IPS-18c (cell line): ENCODE measurements around the gene MAG.

Source experiments
- H3K4me3 ChIP-seq: 2 replicates; pipeline ENCODE4 v1.7.0; 2013; ENCODE audit warnings: low read depth, mild to moderate bottlenecking, low read length, moderate library complexity; ENCODE audit not compliant: insufficient read depth
- H3K9me3 ChIP-seq: one replicate; pipeline ENCODE4 v1.6.1; 2013; ENCODE audit warnings: mild to moderate bottlenecking, low read length, moderate library complexity; ENCODE audit not compliant: control insufficient read depth, insufficient read depth

The MAG gene, protein sequence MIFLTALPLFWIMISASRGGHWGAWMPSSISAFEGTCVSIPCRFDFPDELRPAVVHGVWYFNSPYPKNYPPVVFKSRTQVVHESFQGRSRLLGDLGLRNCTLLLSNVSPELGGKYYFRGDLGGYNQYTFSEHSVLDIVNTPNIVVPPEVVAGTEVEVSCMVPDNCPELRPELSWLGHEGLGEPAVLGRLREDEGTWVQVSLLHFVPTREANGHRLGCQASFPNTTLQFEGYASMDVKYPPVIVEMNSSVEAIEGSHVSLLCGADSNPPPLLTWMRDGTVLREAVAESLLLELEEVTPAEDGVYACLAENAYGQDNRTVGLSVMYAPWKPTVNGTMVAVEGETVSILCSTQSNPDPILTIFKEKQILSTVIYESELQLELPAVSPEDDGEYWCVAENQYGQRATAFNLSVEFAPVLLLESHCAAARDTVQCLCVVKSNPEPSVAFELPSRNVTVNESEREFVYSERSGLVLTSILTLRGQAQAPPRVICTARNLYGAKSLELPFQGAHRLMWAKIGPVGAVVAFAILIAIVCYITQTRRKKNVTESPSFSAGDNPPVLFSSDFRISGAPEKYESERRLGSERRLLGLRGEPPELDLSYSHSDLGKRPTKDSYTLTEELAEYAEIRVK

DNA sequence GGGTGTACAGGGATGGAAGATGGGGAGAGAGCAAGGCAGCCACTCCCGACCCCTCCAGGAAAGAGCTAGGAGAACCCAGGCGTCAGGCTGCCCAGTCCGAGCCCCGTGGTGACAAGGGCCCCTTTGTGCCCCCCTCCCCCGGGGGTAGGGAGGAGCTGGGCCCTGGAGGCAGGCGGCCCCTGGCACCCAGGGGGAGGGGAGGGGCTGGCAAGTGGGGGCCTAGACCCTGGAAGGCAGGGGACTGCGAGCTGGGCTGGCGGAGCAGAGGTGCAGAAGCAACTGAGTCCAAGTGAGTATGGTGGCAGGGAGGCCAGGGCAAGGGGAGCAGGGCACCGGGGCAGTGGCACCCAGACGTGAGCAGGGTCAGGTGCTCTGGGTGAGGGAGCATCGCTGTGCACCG is at the start of gene MAG:
MAG (plus strand) TSS at position 246 of the 400 bp plus-strand sequence. CDS start 3,248 bp downstream, outside the sequence.
- Histone ChIP-seq H3K9me3 (no peaks in the 10 kb centered on the region), H3K4me3 (no peak within 1 kb of the TSS)

DNA sequence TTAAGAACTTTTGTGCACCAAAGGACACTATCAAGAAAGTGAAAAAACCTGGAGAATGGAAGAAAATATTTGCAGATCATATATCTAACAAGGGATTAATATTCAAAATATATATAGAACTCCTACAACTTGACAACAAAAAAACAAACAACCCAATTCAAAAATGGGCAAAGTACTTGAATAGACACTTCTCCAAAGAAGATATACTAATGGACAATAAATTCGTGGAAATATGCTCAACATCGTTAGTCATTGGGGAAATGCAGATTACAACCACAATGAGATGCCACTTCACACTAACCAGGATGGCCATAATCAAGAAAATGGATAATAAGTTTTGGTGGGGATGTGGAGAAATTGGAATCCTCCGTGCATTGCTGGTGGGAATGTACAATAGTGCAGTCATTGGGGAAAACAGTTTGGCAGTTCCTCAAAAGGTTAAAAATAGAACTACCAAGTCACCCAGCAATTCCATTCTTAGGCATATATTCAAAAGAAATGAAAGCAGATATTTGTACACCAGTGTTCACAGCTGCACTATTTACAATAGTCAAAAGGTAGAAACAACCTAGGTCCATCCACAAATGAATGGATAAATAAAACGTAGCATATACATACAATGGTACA is 45.4 kb upstream of the MAG start:
- Histone ChIP-seq H3K4me3 (no peak overlapping the region), H3K9me3 (no peaks in the 10 kb centered on the region)

DNA sequence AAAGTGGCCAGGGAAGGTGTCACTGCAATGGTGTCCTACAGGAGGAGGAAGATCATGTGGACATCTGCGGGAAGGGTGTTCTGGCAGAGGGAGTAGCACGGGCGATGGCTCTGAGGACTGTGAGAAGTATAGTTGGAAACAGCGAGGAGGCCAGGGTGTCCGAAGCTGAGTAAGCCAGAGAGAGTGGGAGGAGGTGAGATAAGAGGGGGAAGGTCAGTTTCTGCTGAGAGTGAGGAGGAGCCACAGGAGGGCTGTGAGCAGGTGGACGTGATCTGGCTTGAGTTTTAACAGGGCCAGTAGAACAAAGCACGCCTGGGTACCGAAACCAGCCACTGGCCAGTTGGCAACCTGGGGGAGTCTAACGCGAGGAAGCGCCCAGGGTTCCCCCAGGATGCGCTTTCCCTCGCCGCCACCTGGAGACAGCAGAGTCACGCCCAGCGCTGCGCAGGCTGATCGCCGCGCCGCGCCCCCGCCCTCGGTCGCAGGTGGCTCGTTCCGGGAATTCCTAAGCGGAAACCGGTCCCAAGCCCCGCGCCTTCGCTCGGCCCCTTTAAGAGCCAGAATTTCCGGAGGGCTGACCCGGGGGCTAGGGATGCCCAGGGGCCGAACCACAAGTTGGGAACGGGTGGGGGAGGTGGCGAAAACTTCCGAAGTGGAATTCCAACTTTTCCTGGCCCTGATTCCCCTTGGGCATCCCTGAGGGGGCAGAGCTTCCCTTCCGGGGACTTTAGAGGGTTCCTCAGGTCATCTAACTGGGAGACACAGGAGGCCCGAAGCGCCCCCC is 44.2 kb upstream of the MAG start:
- H3K4me3 ChIP-seq = peak overlapping the region; percentile 85
- no peaks in the 10 kb centered on the region for H3K9me3 ChIP-seq

DNA sequence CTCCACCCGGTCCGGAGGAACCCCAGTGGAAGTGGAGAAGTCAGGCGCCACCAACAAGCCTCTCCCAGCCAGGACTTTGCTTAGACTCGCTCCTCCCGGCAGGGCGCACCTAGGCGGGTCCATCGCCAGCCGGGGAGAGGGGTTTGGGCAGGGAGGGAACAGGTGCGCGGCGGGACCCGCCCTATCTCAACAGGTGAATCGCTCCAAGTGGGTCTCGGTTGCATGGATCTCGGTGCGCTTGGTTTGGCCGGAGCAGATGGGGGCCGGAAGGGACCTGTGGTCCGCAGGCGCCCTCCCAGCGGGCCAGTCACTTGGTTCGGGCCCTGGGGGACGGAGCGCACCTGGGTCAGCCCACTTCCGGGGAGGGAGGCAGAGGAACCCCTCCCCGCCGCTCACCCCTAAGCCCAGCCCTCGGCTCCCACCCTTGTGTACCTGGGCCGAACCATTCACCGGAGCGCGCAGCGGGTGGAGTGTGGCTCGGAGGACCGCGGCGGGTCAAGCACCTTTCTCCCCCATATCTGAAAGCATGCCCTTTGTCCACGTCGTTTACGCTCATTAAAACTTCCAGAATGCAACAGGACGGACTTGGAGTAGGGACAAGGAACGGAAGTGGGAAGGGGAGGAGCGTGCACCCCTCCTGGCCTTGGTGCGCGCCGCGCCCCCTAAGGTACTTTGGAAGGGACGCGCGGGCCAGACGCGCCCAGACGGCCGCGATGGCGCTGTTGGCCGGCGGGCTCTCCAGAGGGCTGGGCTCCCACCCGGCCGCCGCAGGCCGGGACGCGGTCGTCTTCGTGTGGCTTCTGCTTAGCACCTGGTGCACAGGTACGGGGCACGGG is 43.4 kb upstream of the MAG start, which contains the start of gene LSR:
LSR (plus strand) TSS at position 693 of the 836 bp plus-strand sequence; CDS start at position 714, 21 bp downstream.
- no peaks in the 10 kb centered on the region for H3K9me3 ChIP-seq
- peak within 1 kb of the TSS; percentile 85 for H3K4me3 ChIP-seq

DNA sequence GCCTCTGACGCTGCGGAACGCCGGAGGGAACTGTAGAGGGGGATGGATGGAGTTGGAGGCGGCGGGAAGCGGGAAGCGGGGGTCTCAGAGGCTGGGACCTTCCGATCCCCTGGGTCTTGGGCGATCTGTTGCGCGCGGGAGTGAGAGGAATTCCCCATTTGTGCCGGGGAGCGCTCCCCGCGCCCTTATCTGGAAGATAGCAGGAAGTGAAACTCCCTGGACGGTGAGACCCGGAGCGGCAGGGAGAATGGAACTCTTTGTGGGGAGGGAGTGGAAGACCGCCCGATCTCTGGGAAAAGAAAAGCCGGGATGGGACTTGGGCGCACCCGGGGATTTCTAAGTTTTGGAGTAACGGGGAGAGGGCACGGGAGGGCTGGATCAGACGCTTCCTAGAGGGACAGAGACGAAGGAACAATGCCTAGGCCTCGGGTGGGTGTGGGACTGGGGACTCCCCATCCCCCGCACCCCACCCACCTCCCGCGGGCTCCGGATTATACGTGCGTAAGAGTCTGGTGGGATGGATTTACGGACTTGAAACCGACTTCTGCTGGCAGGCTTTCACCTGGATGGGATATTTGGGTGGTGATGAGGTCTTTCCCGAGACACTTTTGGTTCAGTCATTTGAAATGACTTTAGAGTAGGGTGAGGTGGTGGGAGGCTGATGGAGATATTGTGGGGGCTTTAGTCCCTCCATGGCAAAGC is 42.7 kb upstream of the MAG start:
- no peaks in the 10 kb centered on the region for H3K9me3 ChIP-seq
- H3K4me3 ChIP-seq = peak overlapping the region; percentile 85

DNA sequence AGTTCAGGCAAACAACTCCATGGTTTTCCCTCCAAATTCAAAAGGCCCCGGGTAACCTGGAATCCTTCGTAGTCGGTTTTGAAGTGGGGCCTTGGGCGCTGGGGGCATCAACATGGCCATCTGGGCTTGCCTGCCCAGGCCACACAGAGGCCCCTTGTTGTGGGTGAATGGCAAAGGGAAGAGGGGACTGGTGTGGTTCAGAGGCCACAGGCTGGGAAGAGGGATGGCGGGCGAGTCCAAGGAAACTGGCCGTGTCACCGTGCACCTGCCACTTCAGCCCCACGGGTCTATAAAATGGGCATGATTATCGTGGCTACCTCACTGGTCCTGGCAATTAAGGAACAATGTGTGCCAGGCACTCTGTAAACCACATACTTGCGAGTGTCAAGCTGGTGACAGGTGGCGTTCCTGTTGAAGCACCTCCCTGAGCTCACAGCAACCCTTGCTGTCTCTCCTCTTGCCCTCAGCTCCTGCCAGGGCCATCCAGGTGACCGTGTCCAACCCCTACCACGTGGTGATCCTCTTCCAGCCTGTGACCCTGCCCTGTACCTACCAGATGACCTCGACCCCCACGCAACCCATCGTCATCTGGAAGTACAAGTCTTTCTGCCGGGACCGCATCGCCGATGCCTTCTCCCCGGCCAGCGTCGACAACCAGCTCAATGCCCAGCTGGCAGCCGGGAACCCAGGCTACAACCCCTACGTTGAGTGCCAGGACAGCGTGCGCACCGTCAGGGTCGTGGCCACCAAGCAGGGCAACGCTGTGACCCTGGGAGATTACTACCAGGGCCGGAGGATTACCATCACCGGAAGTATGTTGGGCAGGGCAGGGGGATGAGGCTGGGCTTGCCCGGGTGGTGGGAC is 41.9 kb upstream of the MAG start:
- H3K4me3 ChIP-seq = peak overlapping the region; percentile 85
- no peaks in the 10 kb centered on the region for H3K9me3 ChIP-seq

DNA sequence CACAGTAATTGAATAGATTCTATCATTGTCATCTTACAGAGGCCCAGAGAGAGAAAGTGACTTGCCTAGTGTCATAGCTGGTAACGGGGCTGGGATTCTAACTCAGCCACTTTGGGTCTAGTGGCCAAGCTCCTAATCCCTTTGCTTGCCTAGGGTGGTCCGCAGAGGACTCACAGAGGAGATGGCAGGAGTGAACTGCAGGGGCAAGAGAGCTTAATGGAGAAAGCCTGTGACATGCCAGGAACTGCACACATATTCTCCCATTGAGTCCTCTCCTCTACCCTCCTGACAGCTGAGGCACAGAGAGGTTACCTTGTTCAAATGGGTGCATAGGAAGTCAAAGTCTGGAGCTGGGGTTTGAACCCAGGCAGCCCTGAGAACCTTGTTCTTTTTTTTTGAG is 40.5 kb upstream of the MAG start:
- H3K4me3 ChIP-seq = no peak overlapping the region
- H3K9me3 ChIP-seq = no peaks in the 10 kb centered on the region

DNA sequence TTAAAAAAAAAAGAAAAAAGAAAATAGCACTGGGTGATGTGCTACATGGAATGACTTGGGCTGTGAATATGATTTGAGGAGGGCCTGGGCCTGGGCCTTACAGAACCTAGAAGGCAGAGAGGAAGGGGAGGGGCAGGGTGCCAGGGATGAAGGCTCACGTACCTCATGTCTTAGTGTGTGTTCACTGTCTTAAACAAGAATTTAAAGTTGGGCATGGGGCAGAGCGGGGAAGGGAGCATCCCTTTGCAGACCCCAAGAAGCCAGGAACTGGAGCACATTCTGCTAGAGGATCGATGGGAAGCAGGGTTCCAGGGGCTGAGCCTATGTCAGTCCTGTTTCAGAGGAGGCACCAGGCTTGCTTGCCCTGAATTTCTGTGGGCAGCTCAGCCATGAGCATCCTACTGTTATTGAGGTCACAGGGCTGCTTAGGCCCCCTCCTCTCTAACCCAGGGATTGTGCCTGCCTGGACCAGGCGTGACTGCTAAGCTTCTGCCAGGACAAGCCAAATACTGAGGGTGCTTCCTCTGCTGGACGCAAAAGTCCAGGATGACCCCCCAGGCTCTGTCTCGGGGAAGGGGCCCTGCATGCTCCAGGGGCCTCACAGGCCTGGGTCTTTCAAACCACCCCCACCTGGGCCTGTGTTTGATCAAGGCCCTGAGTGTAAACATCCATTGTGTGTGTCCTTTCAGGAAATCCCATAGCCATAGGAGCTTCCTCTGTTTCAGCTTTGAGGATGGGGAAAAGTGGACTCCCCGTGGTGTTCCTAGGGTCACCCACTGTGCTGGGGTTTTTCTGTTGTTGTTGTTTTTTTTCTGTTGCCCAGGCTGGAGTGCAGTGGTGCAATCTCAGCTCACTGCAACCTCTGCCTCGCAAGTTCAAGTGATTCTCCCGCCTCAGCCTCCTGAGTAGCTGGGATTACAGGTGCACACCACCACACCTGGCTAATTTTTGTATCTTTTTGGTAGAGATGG is 38.4 kb upstream of the MAG start:
- no peaks in the 10 kb centered on the region for H3K9me3 ChIP-seq
- no peak overlapping the region for H3K4me3 ChIP-seq

DNA sequence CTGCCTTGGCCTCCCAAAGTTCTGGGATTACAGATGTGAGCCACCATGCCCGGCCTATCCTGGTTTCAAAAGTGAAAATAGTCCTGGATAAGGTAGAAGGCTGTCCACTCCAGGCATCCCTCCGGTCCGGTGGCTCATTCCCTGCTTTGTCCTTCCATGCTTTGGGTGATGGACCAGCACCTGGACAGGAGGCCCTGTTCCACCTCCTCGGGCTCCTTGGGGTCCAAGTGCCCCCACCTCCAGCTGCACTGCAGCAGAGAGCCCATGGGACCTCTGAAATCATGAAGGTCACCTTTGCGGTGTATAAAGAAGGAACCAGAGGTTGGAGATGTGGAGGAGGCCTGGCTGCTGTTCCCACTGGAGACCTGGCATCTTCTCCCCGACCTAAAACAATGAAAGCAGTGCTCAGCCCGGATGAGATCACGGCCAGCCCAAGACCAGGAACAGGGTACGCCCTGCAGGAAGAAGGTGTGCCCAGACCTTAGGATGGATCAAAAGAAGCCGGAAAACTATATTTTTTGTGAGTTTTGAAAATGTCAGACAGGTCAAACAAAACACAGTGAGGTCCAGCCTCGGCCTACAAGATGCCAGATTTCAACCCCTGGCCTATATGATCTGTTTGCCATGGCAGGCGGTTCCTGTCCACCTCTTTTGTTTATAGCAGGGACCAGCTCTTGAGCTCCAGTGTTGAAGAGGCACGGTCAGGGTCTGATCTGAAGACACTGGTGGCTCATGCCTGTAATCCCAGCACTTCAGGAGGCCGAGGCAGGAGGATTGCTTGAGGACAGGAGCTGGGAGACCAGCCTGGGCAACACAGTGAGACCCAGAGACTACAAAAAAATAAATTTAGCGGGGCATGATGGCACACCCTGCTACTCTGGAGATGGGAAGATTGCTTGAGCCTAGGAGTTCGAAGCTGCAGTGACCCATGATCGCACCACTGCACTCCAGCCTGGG is 37.3 kb upstream of the MAG start:
- Histone ChIP-seq H3K4me3 (no peak overlapping the region), H3K9me3 (no peaks in the 10 kb centered on the region)

DNA sequence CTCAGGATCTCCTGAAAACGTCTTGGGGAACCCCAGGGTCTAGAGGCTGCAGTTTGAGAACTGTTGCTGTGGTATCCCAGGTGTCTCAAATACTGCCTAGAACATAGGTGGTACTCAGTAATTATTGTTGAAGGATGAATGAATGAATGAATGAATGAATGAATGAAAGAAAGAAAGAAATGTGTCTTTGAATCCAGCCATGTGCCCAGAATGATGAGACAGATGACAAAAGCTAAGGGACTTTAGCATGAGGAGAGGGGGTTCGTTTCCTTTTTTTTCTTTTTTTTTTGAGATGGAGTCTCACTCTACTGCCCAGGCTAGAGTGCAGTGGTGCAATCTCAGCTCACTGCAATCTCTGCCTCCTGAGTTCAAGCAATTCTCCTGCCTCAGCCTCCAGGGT is 35.4 kb upstream of the MAG start:
- H3K9me3 ChIP-seq = no peaks in the 10 kb centered on the region
- no peak overlapping the region for H3K4me3 ChIP-seq

DNA sequence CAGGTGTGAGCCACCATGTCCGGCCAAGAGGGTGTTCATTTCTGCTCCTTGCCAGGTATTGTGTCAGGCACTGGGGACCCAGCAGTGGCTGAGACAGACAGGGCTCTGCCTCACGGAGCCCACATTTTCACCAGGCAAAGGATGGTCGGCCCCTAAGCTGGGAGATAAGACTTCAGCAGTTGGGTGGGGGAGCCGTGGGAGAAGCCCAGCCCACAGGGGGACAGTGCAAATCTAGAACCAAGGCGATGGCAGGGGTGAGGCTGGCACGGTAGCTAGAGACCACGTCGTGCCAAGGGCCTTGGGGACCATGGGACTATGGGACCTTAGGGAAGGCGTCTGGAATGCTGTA is 34.9 kb upstream of the MAG start:
- no peak overlapping the region for H3K4me3 ChIP-seq
- H3K9me3 ChIP-seq = no peaks in the 10 kb centered on the region

DNA sequence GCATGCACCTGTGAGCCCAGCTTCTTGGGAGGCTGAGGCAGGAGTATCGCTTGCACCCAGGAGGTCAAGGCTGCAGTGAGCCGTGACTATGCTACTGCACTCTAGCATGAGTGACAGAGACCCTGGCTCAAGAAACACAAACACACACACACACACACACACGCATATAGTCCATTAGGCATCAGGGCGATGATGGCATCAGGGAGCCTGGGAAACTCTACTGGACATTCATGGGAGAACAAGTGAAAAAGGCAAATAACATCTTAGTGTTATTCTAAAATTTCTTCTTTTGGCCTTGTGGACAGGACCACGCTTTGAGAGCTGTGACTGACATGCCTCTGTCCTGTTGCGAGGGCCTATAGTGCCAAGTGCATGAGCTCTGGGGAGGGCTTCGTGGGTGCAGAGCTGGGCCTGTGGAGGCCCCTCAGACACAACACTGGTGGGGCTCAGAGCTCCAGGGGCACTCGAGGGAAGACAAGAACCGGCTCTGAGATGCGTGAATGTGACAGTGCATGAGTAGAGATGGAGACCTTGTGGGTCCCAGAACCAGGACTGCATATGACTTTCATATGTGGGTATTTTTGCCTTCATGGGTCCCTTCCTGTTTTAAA is 31.2 kb upstream of the MAG start:
- Histone ChIP-seq H3K9me3 (no peaks in the 10 kb centered on the region), H3K4me3 (no peak overlapping the region)
